ENCODE results near the gene TPX2.

TPX2 gene

GRCh38 chr20:31848088-31848999 is 109.3 kb downstream of the TPX2 start:
- DNase-seq (ENCODE audit: low read depth in 2 of 2) = no peak

GRCh38 chr20:31849306-31849930 is 110.3 kb downstream of the TPX2 start:
- no peak for DNase-seq (ENCODE audit: low read depth in 2 of 2)

All from stimulated activated CD4-positive, alpha-beta T cell treated with anti-CD3 and anti-CD28 coated beads, Interleukin-4, amount 100 ng/mL, for 48 hours (primary cell).